Ishikawa (cell line): ENCODE measurements around the gene TTC36.

Source experiments
- CEBPB ChIP-seq: IDR thresholded peaks from 2 replicates; pipeline ENCODE4 v1.6.1; 2012
- CREB1 ChIP-seq: IDR thresholded peaks from 2 replicates; pipeline ENCODE4 v1.6.1; 2012; ENCODE audit warnings: low read depth
- EGR1 ChIP-seq: IDR thresholded peaks from 2 replicates; pipeline ENCODE4 v1.6.1; 2012
- EP300 ChIP-seq: IDR thresholded peaks from 2 replicates; pipeline ENCODE4 v1.6.1; 2012; ENCODE audit warnings: borderline replicate concordance
- FOXM1 ChIP-seq: IDR thresholded peaks from 2 replicates; pipeline ENCODE4 v1.6.1; 2012; ENCODE audit warnings: low read depth, borderline replicate concordance
- NFIC ChIP-seq: IDR thresholded peaks from 2 replicates; pipeline ENCODE4 v1.6.1; 2012
- RAD21 ChIP-seq: IDR thresholded peaks from 2 replicates; pipeline ENCODE4 v1.6.1; 2012; ENCODE audit warnings: low read depth
- TAF1 ChIP-seq: IDR thresholded peaks from 2 replicates; pipeline ENCODE4 v1.6.1; 2012; ENCODE audit warnings: low read depth, mild to moderate bottlenecking
- TCF12 ChIP-seq: IDR thresholded peaks from 2 replicates; pipeline ENCODE4 v1.6.1; 2012; ENCODE audit warnings: low read depth
- TEAD4 ChIP-seq: IDR thresholded peaks from 2 replicates; pipeline ENCODE4 v1.6.1; 2012
- YY1 ChIP-seq: IDR thresholded peaks from 2 replicates; pipeline ENCODE4 v1.6.1; 2012; ENCODE audit warnings: low read depth
- ZBTB7A ChIP-seq: IDR thresholded peaks from 2 replicates; pipeline ENCODE4 v1.6.1; 2012; ENCODE audit warnings: low read depth
- TF ChIP-seq, protein P1 (sequence below): IDR thresholded peaks from 2 replicates; pipeline ENCODE4 v1.6.1; 2012
- TF ChIP-seq, protein P2 (sequence below): IDR thresholded peaks from 2 replicates; pipeline ENCODE4 v1.6.1; 2012; ENCODE audit warnings: low read depth, mild to moderate bottlenecking
- TF ChIP-seq, protein P3 (sequence below): IDR thresholded peaks from 2 replicates; pipeline ENCODE4 v1.6.1; 2012

The TTC36 gene

DNA sequence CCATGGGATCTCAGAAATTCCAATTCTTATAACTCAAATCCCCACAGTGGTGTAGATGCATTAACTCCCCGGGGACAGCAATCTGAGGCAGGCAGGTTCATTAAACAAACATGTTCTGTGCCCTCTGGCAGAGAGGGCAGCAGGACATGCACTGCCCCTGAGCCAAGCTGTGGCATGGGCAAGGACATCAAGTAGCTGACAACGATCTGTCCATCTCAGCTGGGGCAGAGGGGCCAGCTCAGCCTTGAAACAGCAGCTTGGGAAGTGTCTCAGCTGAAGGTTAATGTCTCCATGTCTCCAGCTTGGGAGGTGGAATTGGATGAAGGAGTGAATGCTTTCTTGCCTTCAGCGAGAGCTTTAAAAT is 17.4 kb downstream of the TTC36 start:
- TF ChIP-seq, protein P1, sequence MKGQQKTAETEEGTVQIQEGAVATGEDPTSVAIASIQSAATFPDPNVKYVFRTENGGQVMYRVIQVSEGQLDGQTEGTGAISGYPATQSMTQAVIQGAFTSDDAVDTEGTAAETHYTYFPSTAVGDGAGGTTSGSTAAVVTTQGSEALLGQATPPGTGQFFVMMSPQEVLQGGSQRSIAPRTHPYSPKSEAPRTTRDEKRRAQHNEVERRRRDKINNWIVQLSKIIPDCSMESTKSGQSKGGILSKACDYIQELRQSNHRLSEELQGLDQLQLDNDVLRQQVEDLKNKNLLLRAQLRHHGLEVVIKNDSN: no peak
- TF ChIP-seq EGR1 (no peak), TEAD4 (no peak), RAD21 (no peak)

DNA sequence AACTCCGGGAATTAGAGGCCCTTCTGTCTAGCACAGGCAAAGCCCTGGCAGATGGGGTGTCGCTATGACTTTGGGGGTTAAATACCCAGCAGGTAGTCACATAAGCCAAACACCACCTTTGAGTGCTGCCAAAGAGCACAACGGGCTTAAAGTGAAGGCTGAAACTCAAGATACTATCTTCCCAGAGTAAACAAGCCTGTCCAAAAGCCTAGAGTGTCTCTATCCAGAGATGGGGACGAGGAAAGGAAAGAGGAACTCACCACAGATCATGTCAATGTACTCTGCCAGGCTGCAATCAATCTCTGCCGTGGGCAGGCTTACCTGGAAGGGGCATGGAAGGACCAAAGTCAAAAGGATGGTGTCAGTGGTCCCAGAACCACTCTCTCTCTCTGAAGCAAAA is 18.3 kb downstream of the TTC36 start:
- TF ChIP-seq TCF12: no peak
- no peak for TF ChIP-seq CREB1
- no peak for TF ChIP-seq TAF1
- no peak for TF ChIP-seq RAD21
- TF ChIP-seq ZBTB7A: no peak
- TF ChIP-seq TEAD4: no peak
- TF ChIP-seq EP300: no peak
- no peak for TF ChIP-seq NFIC
- no peak for TF ChIP-seq YY1
- no peak for TF ChIP-seq FOXM1

DNA sequence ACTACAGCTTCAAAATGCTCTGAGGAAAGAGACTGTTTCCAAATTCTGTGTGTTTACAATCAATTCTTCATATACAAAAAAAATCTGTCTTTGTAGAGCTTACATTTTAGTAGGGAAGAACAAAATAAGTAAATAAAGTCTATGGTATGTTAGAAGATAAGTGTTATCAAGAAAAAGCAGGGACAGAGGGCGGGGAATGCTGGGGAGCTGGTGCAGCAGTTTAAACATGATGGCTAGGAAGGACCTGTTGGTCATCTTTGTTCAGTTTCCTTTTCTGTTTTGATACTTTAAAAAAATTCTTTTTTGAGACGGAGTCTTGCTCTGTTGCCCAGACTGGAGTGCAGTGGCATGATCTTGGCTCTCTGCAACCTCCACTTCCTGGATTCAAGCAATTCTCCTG is 19.9 kb downstream of the TTC36 start:
- TF ChIP-seq TAF1 (no peak), CEBPB (no peak), RAD21 (no peak), YY1 (no peak), NFIC (no peak), EGR1 (no peak), CREB1 (no peak), ZBTB7A (no peak), FOXM1 (no peak), TEAD4 (no peak), TCF12 (no peak), EP300 (no peak)
- TF ChIP-seq, protein P2, sequence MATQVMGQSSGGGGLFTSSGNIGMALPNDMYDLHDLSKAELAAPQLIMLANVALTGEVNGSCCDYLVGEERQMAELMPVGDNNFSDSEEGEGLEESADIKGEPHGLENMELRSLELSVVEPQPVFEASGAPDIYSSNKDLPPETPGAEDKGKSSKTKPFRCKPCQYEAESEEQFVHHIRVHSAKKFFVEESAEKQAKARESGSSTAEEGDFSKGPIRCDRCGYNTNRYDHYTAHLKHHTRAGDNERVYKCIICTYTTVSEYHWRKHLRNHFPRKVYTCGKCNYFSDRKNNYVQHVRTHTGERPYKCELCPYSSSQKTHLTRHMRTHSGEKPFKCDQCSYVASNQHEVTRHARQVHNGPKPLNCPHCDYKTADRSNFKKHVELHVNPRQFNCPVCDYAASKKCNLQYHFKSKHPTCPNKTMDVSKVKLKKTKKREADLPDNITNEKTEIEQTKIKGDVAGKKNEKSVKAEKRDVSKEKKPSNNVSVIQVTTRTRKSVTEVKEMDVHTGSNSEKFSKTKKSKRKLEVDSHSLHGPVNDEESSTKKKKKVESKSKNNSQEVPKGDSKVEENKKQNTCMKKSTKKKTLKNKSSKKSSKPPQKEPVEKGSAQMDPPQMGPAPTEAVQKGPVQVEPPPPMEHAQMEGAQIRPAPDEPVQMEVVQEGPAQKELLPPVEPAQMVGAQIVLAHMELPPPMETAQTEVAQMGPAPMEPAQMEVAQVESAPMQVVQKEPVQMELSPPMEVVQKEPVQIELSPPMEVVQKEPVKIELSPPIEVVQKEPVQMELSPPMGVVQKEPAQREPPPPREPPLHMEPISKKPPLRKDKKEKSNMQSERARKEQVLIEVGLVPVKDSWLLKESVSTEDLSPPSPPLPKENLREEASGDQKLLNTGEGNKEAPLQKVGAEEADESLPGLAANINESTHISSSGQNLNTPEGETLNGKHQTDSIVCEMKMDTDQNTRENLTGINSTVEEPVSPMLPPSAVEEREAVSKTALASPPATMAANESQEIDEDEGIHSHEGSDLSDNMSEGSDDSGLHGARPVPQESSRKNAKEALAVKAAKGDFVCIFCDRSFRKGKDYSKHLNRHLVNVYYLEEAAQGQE: no peak
- TF ChIP-seq, protein P3, sequence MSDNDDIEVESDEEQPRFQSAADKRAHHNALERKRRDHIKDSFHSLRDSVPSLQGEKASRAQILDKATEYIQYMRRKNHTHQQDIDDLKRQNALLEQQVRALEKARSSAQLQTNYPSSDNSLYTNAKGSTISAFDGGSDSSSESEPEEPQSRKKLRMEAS: no peak
- TF ChIP-seq, protein P1: no peak

DNA sequence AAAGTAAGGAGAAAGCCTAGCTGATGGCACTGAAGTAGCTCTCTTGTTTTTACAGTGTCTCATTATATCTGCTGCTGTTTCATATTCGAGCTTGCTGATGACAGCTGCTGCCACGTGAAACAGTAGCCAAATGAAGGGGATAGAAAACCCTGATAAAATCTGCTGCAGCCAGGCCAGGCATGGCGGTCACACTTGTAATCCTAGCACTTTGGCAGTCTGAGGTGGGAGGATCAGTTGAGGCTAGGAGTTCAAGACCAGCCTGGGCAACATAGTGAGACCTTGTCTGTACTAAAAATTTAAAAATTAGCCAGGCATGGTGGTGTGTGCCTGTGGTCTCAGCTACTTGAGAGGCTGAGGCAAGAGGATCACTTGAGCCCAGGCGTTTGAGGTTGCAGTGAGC is 25.1 kb downstream of the TTC36 start:
- TF ChIP-seq EP300 (no peak), FOXM1 (no peak), CREB1 (no peak), TAF1 (no peak)
- TF ChIP-seq, protein P1: no peak

DNA sequence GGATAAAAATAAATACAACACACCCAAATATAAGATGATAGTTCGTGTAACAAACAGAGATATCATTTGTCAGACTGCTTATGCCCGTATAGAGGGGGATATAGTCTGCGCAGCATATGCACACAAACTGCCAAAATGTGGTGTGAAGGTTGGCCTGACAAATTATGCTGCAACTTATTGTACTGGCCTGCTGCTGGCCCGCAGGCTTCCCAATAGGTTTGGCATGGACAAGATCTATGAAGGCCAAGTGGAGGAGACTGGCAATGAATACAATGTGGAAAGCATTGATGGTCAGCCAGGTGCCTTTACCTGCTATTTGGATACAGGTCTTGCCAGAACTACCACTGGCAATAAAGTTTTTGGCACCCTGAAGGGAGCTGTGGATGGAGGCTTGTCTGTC is 33.5 kb downstream of the TTC36 start:
- TF ChIP-seq NFIC (no peak), CEBPB (no peak), EGR1 (no peak), FOXM1 (no peak), RAD21 (no peak)
- TF ChIP-seq, protein P1: no peak
- TF ChIP-seq, protein P3: no peak

DNA sequence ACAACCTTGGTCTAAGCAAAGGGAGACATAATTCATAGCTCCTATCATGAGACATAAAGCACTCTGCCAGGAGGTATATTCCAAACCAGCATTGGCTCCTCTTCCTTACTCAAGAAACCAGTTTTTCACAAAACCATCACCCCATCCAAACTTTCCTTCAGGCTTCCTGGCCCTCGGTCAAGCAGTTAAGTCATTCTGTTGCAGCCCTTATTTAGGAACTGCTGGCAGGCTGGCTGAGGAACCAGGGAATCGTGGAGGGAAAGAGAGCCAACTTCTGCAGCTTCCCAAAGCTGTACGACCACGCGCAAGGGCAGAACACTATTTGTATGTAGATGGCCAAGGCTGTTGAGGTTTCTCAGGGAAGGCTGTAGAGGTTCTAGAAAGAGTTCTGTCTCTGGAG is 37.8 kb downstream of the TTC36 start:
- TF ChIP-seq EGR1: no peak
- TF ChIP-seq TAF1: no peak
- TF ChIP-seq CREB1: no peak
- TF ChIP-seq, protein P1: no peak
- no peak for TF ChIP-seq FOXM1
- no peak for TF ChIP-seq EP300
- no peak for TF ChIP-seq TCF12
- no peak for TF ChIP-seq RAD21
- no peak for TF ChIP-seq YY1
- TF ChIP-seq CEBPB: no peak
- TF ChIP-seq, protein P3: no peak
- TF ChIP-seq, protein P2: no peak
- TF ChIP-seq NFIC: no peak
- TF ChIP-seq TEAD4: no peak
- TF ChIP-seq ZBTB7A: no peak
